Liver (tissue), 9 donors: ENCODE results near the gene LGR6. TPM values are rescaled to one million over a fixed set of nuclear protein-coding genes. Genes with fewer than 3 reads are reported as not detected.

Experiments
- DNase-seq: peaks from one replicate; pipeline ENCODE4 v3.0.0-alpha.2; 2017; ENCODE audit warnings: low spot score
- H3K27ac ChIP-seq, 2 donors: one replicate each; pipeline ENCODE4 v1.7.0; 2013; ENCODE audit warnings: inconsistent platforms in 2 of 2, low read length in 2 of 2, control low read depth in 1 of 2, low read depth in 1 of 2, mild to moderate bottlenecking in 1 of 2
- H3K27me3 ChIP-seq, 4 donors: one replicate each; pipeline versions ENCODE4 v1.6.1 to v1.7.0; 2013; ENCODE audit warnings: low read length in 3 of 4, inconsistent platforms in 1 of 4, mild to moderate bottlenecking in 1 of 4, moderate library complexity in 1 of 4; ENCODE audit not compliant: control insufficient read depth in 4 of 4, insufficient read depth in 4 of 4
- H3K36me3 ChIP-seq, 4 donors: one replicate each; pipeline versions ENCODE4 v1.6.1 to v1.7.0; 2013; ENCODE audit warnings: low read length in 3 of 4, mild to moderate bottlenecking in 3 of 4, low read depth in 1 of 4, moderate library complexity in 1 of 4; ENCODE audit not compliant: control insufficient read depth in 4 of 4, insufficient read depth in 3 of 4
- H3K4me1 ChIP-seq, 4 donors: one replicate each; pipeline versions ENCODE4 v1.6.1 to v1.7.0; 2013; ENCODE audit warnings: low read length in 3 of 4, mild to moderate bottlenecking in 3 of 4, moderate library complexity in 1 of 4; ENCODE audit not compliant: control insufficient read depth in 4 of 4, insufficient read depth in 4 of 4
- H3K4me3 ChIP-seq, 3 donors: one replicate each; pipeline versions ENCODE4 v1.6.1 to v1.7.0; 2013; ENCODE audit warnings: low read length in 3 of 3, control low read depth in 1 of 3, low read depth in 1 of 3, mild to moderate bottlenecking in 1 of 3
- H3K9ac ChIP-seq, 2 donors: one replicate each; pipeline ENCODE4 v1.7.0; 2013; ENCODE audit warnings: low read length in 2 of 2, mild to moderate bottlenecking in 2 of 2, moderate library complexity in 2 of 2, control low read depth in 1 of 2, low read depth in 1 of 2
- H3K9me3 ChIP-seq, 4 donors: one replicate each; pipeline versions ENCODE4 v1.6.1 to v1.7.0; 2013; ENCODE audit warnings: low read length in 3 of 4; ENCODE audit not compliant: control insufficient read depth in 4 of 4
- ATF3 ChIP-seq: IDR thresholded peaks from 2 replicates; pipeline ENCODE4 v1.6.1; 2016; ENCODE audit warnings: antibody characterized with exemption
- CTCF ChIP-seq: fragments of 150-350 bp; IDR thresholded peaks from 2 replicates; pipeline ENCODE4 v1.5.1; 2017; ENCODE audit warnings: improper control_type of control experiment, low read depth, low read length; ENCODE audit not compliant: missing input control
- EGR1 ChIP-seq, 2 donors: IDR thresholded peaks; 2 replicates each; pipeline ENCODE4 v1.6.1; 2016 to 2018; ENCODE audit warnings: antibody characterized with exemption in 2 of 2, low read depth in 2 of 2
- FOXA1 ChIP-seq: IDR thresholded peaks from 2 replicates; pipeline ENCODE4 v1.6.1; 2016; ENCODE audit warnings: antibody characterized with exemption
- FOXA2 ChIP-seq: IDR thresholded peaks from 2 replicates; pipeline ENCODE4 v1.6.1; 2016; ENCODE audit warnings: antibody characterized with exemption
- GABPA ChIP-seq, 2 donors: IDR thresholded peaks in 1 of 2; conservative IDR thresholded peaks in 1 of 2; 2 replicates each; pipeline ENCODE4 v1.6.1; 2016; ENCODE audit warnings: antibody characterized with exemption in 2 of 2, mild to moderate bottlenecking in 1 of 2, moderate library complexity in 1 of 2
- HNF4A ChIP-seq, 2 donors: conservative IDR thresholded peaks; 2 replicates each; pipeline ENCODE4 v1.6.1; 2016; ENCODE audit warnings: antibody characterized with exemption in 2 of 2, mild to moderate bottlenecking in 2 of 2
- HNF4G ChIP-seq: IDR thresholded peaks from 2 replicates; pipeline ENCODE4 v1.6.1; 2016; ENCODE audit warnings: antibody characterized with exemption
- MAX ChIP-seq: IDR thresholded peaks from 2 replicates; pipeline ENCODE4 v1.6.1; 2016; ENCODE audit warnings: antibody characterized with exemption
- NR2F2 ChIP-seq: IDR thresholded peaks from 2 replicates; pipeline ENCODE4 v1.6.1; 2016; ENCODE audit warnings: antibody characterized with exemption
- RAD21 ChIP-seq, 2 donors: IDR thresholded peaks; 2 replicates each; pipeline ENCODE4 v1.6.1; 2016; ENCODE audit warnings: antibody characterized with exemption in 2 of 2, mild to moderate bottlenecking in 2 of 2
- REST ChIP-seq: IDR thresholded peaks from 2 replicates; pipeline ENCODE4 v1.6.1; 2016; ENCODE audit warnings: antibody characterized with exemption, mild to moderate bottlenecking
- YY1 ChIP-seq: IDR thresholded peaks from 2 replicates; pipeline ENCODE4 v1.6.1; 2016; ENCODE audit warnings: antibody characterized with exemption, mild to moderate bottlenecking
- ZBTB33 ChIP-seq: IDR thresholded peaks from 2 replicates; pipeline ENCODE4 v1.6.1; 2016; ENCODE audit warnings: antibody characterized with exemption
- WGBS: extraction: QIAGEN DNeasy Blood & Tissue Kit; methylation state at CpG from one replicate; pipeline ENCODE4 v1.1.7; 2013; 5-methylcytosine and 5-hydroxymethylcytosine counted together
- polyA plus RNA-seq, 2 donors: library from polyadenylated mRNA; stranded (reverse) in 1 of 2; unstranded in 1 of 2; fragments of 200-250 nt in 1 of 2; fragments of >200 nt in 1 of 2; fragmentation: Nextera tagmentation in 1 of 2; extraction: Ambion mirVana in 1 of 2; gene quantifications; one replicate each; pipeline versions ENCODE4 v1.2.1 to v1.2.3, GENCODE V29; 2013 to 2015
- total RNA-seq, 2 donors: library from RNA; depleted of rRNA; stranded (reverse); fragments of >200 nt; gene quantifications; one replicate each; pipeline ENCODE4 v1.2.3, GENCODE V29; 2014
- donor health status: healthy.
- donor health status: healthy.
- donor health status: healthy.
- donor health status: healthy.
- donor health status: healthy.

The LGR6 gene
- total and polyA plus RNA-seq, 4 donors = 0.05 to 1.2 (median 0.75) TPM

- Histone ChIP-seq H3K27me3 (no peaks in the 10 kb centered on the region), H3K9ac (no peak overlapping the region), H3K4me1 (no peaks in the 10 kb centered on the region), H3K36me3 (no peaks in the 10 kb centered on the region), H3K27ac (no peak overlapping the region), H3K9me3 (no peaks in the 10 kb centered on the region), H3K4me3 (no peak overlapping the region)
- 90% methylated on average over 52 of the region's 52 CpGs for WGBS
- TF ChIP-seq RAD21 (IDR thresholded peaks at IDR 0.05) = no peak
- TF ChIP-seq NR2F2 = no peak
- no peak for TF ChIP-seq FOXA2
- TF ChIP-seq HNF4A (conservative IDR thresholded peaks at IDR 0.05) = no peak
- TF ChIP-seq MAX = no peak
- no peak for TF ChIP-seq EGR1 (IDR thresholded peaks at IDR 0.05; ENCODE audit: low read depth in 2 of 2)
- TF ChIP-seq ZBTB33 = no peak
- TF ChIP-seq FOXA1 = no peak
- TF ChIP-seq HNF4G = no peak
- no peak for TF ChIP-seq YY1
- no peak for TF ChIP-seq ATF3
- no peak for TF ChIP-seq GABPA (IDR thresholded peaks at IDR 0.05 in 1 of 2, conservative IDR thresholded peaks at IDR 0.05 in 1 of 2)
- no peak for TF ChIP-seq CTCF
- no peak for TF ChIP-seq REST
- no peak for DNase-seq
Observed at GRCh38 chr1:202317941-202318925, 124.6 kb downstream of the LGR6 start.
